Uterus (tissue), 4 donors: ENCODE measurements around the gene NATD1. TPM values are rescaled to one million over a fixed set of nuclear protein-coding genes. Genes with fewer than 3 reads are reported as not detected.

Source experiments
- DNase-seq, 2 donors: peaks; one replicate each; pipeline ENCODE4 v3.0.0-alpha.2; 2019 to 2020
- H3K27ac ChIP-seq, 2 donors: fragments of 200-600 bp; sonication (generic); 1 replicate in 1 of 2; 2 replicates in 1 of 2; pipeline ENCODE4 v1.5.1; 2016 to 2018
- H3K27me3 ChIP-seq, 2 donors: fragments of 200-600 bp; sonication (generic); one replicate each; pipeline ENCODE4 v1.5.1; 2018 to 2019; ENCODE audit warnings: control low read depth in 1 of 2
- H3K36me3 ChIP-seq, 2 donors: fragments of 200-600 bp; sonication (generic); one replicate each; pipeline ENCODE4 v1.5.1; 2019; ENCODE audit warnings: control low read depth in 1 of 2
- H3K4me1 ChIP-seq, 2 donors: fragments of 200-600 bp; sonication (generic); one replicate each; pipeline ENCODE4 v1.5.1; 2018 to 2019; ENCODE audit warnings: control low read depth in 1 of 2
- H3K4me3 ChIP-seq, 2 donors: fragments of 200-600 bp; sonication (generic); 1 replicate in 1 of 2; 2 replicates in 1 of 2; pipeline ENCODE4 v1.5.1; 2018 to 2019; ENCODE audit warnings: mild to moderate bottlenecking in 1 of 2
- H3K9me3 ChIP-seq, 2 donors: fragments of 200-600 bp; sonication (generic); one replicate each; pipeline ENCODE4 v1.5.1; 2019; ENCODE audit warnings: control low read depth in 1 of 2
- POLR2A ChIP-seq, 2 donors: fragments of 450-650 bp; IDR thresholded peaks; one replicate each; pipeline ENCODE4 v1.6.1; 2016; ENCODE audit warnings: antibody characterized with exemption in 2 of 2, mild to moderate bottlenecking in 1 of 2, moderate library complexity in 1 of 2
- intact Hi-C: fragments of 100-400 bp; cut with DNase I; formaldehyde crosslinking; loops from one replicate; pipeline ENCODE4 v1.15.1; 2023; ENCODE audit warnings: low total_unique reads
- total RNA-seq, 4 donors: library from RNA; depleted of rRNA in 3 of 4; stranded (reverse); fragments of >200 nt in 3 of 4; gene quantifications; one replicate each; pipeline versions ENCODE4 v1.1.0 to v1.2.4, GENCODE V29; 2014 to 2023
- TF ChIP-seq, protein P1 (sequence below), 4 experiments: fragments of 200-600 bp in 2 of 4; fragments of 450-650 bp in 2 of 4; sonication (generic) in 2 of 4; IDR thresholded peaks; one replicate each; pipeline ENCODE4 v1.5.1; 2016 to 2019; ENCODE audit warnings: antibody characterized with exemption in 4 of 4, mild to moderate bottlenecking in 2 of 4, moderate library complexity in 1 of 4
- donor health status: DM: yes; HTN: yes; CAD: no.

Gene NATD1
- total RNA-seq, 4 donors from 2014 or later = 2.1 to 4.9 (median 3.8) TPM

GRCh38 chr17:21296097-21297025 lies 43.2 kb upstream of the NATD1 start:
- Histone ChIP-seq H3K27ac (no peak overlapping the region), H3K27me3 (no peaks in the 10 kb centered on the region), H3K4me1 (no peaks in the 10 kb centered on the region), H3K4me3 (no peak overlapping the region), H3K9me3 (no peaks in the 10 kb centered on the region), H3K36me3 (no peaks in the 10 kb centered on the region)
- no peak for TF ChIP-seq POLR2A (IDR thresholded peaks at IDR 0.05)
- TF ChIP-seq, protein P1, sequence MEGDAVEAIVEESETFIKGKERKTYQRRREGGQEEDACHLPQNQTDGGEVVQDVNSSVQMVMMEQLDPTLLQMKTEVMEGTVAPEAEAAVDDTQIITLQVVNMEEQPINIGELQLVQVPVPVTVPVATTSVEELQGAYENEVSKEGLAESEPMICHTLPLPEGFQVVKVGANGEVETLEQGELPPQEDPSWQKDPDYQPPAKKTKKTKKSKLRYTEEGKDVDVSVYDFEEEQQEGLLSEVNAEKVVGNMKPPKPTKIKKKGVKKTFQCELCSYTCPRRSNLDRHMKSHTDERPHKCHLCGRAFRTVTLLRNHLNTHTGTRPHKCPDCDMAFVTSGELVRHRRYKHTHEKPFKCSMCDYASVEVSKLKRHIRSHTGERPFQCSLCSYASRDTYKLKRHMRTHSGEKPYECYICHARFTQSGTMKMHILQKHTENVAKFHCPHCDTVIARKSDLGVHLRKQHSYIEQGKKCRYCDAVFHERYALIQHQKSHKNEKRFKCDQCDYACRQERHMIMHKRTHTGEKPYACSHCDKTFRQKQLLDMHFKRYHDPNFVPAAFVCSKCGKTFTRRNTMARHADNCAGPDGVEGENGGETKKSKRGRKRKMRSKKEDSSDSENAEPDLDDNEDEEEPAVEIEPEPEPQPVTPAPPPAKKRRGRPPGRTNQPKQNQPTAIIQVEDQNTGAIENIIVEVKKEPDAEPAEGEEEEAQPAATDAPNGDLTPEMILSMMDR (IDR thresholded peaks at IDR 0.05) = no peak
- intact Hi-C loops = no loop called here
- DNase-seq = no peak

DNA sequence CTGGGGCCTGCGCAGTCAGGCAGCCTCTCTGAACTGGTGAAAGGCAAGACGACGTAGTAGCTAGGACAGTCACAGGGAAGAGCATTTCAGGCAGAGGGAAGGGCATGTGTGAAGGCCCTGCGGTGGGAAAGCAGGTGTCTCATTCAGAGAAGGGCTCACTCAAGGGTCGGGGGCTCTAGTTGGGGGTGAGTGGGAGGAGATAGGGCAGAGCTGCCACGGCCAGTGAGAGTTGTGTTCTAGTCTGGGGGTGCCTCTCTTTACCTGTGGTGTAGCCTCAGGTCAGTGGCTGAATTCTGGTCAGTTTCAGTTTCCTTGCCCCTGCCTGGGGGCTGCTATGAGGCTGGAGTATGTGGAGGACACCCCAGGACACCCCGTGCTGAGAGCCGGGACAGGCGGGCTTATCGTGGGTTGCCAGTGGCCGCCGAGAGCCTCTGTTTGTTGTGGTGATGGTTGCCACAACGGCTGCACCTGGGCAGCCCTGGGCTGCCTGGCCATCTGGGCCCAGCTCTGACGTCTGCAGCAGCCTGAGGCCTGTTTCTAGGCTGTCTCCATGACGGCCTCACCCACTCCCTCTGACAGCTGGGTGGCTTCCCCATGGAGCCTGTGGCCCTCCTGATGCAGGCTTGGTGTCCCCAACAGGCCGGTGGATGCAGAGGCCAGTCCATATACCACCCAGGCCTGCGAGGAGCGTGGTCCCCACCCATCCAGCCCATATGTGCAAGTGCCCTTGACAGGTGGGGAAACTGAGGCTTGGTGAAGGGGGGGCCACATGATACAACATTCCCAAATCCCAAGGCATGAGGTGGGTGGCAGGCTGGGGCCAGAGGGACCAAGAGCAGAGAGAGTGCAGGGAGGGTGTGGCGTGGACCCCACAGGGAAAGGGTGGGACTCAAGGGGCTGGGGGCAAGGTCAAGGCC lies 42.1 kb upstream of the NATD1 start:
- H3K9me3 ChIP-seq = no peaks in the 10 kb centered on the region
- no peaks in the 10 kb centered on the region for H3K27me3 ChIP-seq
- no peak for TF ChIP-seq POLR2A (IDR thresholded peaks at IDR 0.05)
- TF ChIP-seq, protein P1 (IDR thresholded peaks at IDR 0.05) = no peak
- no peak for DNase-seq
- H3K4me1 ChIP-seq = no peaks in the 10 kb centered on the region
- intact Hi-C loops = no loop called here
- no peak overlapping the region for H3K4me3 ChIP-seq
- H3K36me3 ChIP-seq = no peaks in the 10 kb centered on the region
- H3K27ac ChIP-seq = no peak overlapping the region

DNA sequence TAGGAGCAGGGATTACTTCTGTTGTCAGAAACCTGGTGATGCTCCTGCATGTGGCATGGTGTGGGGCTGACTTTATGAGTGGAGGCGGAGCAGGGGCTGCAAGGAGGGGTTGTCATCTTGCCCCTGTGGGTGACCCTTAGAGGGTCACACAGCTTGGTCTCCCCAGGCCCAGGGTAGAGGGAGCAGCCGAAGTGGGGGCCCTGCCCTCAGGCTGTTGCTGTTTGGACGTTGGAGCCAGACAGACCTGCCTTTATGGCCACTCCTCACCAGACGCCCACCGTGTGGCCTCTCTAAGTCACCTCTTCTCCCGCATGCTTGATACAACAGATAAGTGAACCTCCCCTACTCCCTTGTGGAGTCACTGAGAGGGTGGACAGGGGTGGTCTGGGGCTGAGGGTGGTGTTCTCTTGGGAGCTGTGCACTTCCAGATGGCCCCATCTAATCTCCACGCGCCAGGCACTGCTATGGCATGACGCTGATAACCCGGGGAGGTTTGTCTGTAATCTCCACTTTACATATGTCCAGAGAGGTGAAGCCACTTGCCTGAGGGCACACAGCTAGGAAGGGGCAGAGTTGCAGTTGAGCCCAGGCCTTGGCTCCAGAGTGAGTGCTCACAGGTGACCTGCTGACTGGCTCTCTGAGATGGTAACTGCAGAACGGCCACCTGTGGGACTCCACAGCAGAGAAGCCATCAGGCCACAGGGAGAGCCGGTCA lies 41.3 kb upstream of the NATD1 start:
- H3K9me3 ChIP-seq = no peaks in the 10 kb centered on the region
- no peaks in the 10 kb centered on the region for H3K27me3 ChIP-seq
- H3K36me3 ChIP-seq = no peaks in the 10 kb centered on the region
- intact Hi-C loops = no loop called here
- no peak for DNase-seq
- TF ChIP-seq, protein P1 (IDR thresholded peaks at IDR 0.05) = no peak
- TF ChIP-seq POLR2A (IDR thresholded peaks at IDR 0.05) = no peak
- no peak overlapping the region for H3K27ac ChIP-seq
- no peaks in the 10 kb centered on the region for H3K4me1 ChIP-seq
- no peak overlapping the region for H3K4me3 ChIP-seq

DNA sequence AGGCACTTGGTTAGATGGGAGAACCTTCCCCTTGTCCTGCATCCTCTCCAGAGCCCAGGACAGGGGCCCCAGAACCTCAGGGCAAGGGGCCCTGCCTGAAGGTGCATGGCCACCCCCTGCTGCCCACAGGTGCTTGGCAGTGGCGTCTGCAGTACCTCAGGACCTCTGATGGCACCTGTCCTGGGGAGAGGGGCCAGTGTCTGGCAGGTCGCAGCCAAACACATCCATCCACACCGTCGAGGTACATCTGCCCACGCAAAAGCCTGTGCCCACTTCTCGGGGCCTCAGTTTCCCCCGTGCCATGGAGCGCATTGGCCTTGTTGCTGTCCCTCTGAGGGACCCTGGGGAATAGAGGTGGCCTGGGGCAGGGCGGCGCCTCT lies 40.6 kb upstream of the NATD1 start:
- Histone ChIP-seq H3K4me3 (no peak overlapping the region), H3K9me3 (no peaks in the 10 kb centered on the region)

More for the DNA sequence above, 40.6 kb upstream of the NATD1 start:
- intact Hi-C loops = no loop called here
- no peak for TF ChIP-seq POLR2A (IDR thresholded peaks at IDR 0.05)
- TF ChIP-seq, protein P1 (IDR thresholded peaks at IDR 0.05) = no peak
- Histone ChIP-seq H3K27ac (no peak overlapping the region), H3K36me3 (no peaks in the 10 kb centered on the region), H3K27me3 (no peaks in the 10 kb centered on the region), H3K4me1 (peaks cover 0 to 5% of the 10 kb centered on the region in 2 donors)
- no peak for DNase-seq
